ENCODE data around the gene ZNF366. TPM values are rescaled to one million over a fixed set of nuclear protein-coding genes. Genes with fewer than 3 reads are reported as not detected.
A peak's percentile ranks its signal among the peaks of the same experiment; 100 is the strongest.

Gene ZNF366
- total and polyA plus RNA-seq, 3 donors from 2014 or later = 0.96 to 2.2 (median 1.4) TPM

GRCh38 chr5:72501488-72501887 is 5.7 kb downstream of the ZNF366 start:
- H3K36me3 ChIP-seq (ENCODE audit: low read depth, missing control alignments) = no peaks in the 10 kb centered on the region
- intact Hi-C loops (cut with DNase I; ENCODE audit: low total_unique reads) = no loop called here
- no peaks in the 10 kb centered on the region for H3K9me3 ChIP-seq
- TF ChIP-seq CTCF (IDR thresholded peaks at IDR 0.05) = no peak
- no peak for TF ChIP-seq POLR2A (IDR thresholded peaks at IDR 0.05)
- no peaks in the 10 kb centered on the region for H3K27me3 ChIP-seq
- WGBS, 2 donors = 67 to 73% methylated on average over 3 of the region's 3 CpGs
- DNase-seq = no peak
- no peak overlapping the region for H3K4me3 ChIP-seq
- no peak overlapping the region for H3K27ac ChIP-seq
- H3K4me1 ChIP-seq = no peaks in the 10 kb centered on the region

GRCh38 chr5:72499730-72500129 is 7.5 kb downstream of the ZNF366 start:
- Histone ChIP-seq H3K4me3 (peak overlapping the region in 1 of 2 donors; percentile 31), H3K27ac (peak overlapping the region in 1 of 2 donors; percentile 41), H3K36me3 (ENCODE audit: low read depth, missing control alignments) (no peaks in the 10 kb centered on the region), H3K4me1 (no peaks in the 10 kb centered on the region), H3K9me3 (no peaks in the 10 kb centered on the region), H3K27me3 (no peaks in the 10 kb centered on the region)
- DNase-seq = peak; percentile 19
- WGBS, 2 donors = 40 to 63% methylated on average over 12 of the region's 12 CpGs
- intact Hi-C loops (cut with DNase I; ENCODE audit: low total_unique reads) = no loop called here
- TF ChIP-seq POLR2A (IDR thresholded peaks at IDR 0.05) = no peak
- TF ChIP-seq CTCF (IDR thresholded peaks at IDR 0.05) = no peak

GRCh38 chr5:72499090-72499489 is 8.1 kb downstream of the ZNF366 start:
- Histone ChIP-seq H3K27ac (no peak overlapping the region), H3K36me3 (ENCODE audit: low read depth, missing control alignments) (no peaks in the 10 kb centered on the region), H3K9me3 (no peaks in the 10 kb centered on the region), H3K27me3 (no peaks in the 10 kb centered on the region), H3K4me3 (no peak overlapping the region), H3K4me1 (no peaks in the 10 kb centered on the region)
- DNase-seq = no peak
- intact Hi-C loops (cut with DNase I; ENCODE audit: low total_unique reads) = no loop called here
- WGBS, 2 donors = 57 to 65% methylated on average over 2 of the region's 2 CpGs
- no peak for TF ChIP-seq CTCF (IDR thresholded peaks at IDR 0.05)
- no peak for TF ChIP-seq POLR2A (IDR thresholded peaks at IDR 0.05)

- DNase-seq = no peak
- H3K4me3 ChIP-seq = no peak overlapping the region
Measured at GRCh38 chr5:72498284-72498683, 8.9 kb downstream of the ZNF366 start.

More at GRCh38 chr5:72498284-72498683, 8.9 kb downstream of the ZNF366 start:
- WGBS, 2 donors = 93 to 95% methylated on average over 2 of the region's 2 CpGs
- intact Hi-C loops (cut with DNase I; ENCODE audit: low total_unique reads) = no loop called here
- Histone ChIP-seq H3K27me3 (no peaks in the 10 kb centered on the region), H3K4me1 (no peaks in the 10 kb centered on the region), H3K36me3 (ENCODE audit: low read depth, missing control alignments) (no peaks in the 10 kb centered on the region), H3K9me3 (no peaks in the 10 kb centered on the region), H3K27ac (no peak overlapping the region)
- no peak for TF ChIP-seq CTCF (IDR thresholded peaks at IDR 0.05)
- TF ChIP-seq POLR2A (IDR thresholded peaks at IDR 0.05) = no peak

All from testis (tissue), 3 donors.